ENCODE measurements around the gene UBE2R2.
A peak's percentile ranks its signal among the peaks of the same experiment; 100 is the strongest.
"Not testable (repeated sequence)": the region's sequence is repeated elsewhere in the genome, so short reads cannot be mapped to it uniquely, and the experiment has no call there.

UBE2R2 gene, protein sequence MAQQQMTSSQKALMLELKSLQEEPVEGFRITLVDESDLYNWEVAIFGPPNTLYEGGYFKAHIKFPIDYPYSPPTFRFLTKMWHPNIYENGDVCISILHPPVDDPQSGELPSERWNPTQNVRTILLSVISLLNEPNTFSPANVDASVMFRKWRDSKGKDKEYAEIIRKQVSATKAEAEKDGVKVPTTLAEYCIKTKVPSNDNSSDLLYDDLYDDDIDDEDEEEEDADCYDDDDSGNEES

DNA sequence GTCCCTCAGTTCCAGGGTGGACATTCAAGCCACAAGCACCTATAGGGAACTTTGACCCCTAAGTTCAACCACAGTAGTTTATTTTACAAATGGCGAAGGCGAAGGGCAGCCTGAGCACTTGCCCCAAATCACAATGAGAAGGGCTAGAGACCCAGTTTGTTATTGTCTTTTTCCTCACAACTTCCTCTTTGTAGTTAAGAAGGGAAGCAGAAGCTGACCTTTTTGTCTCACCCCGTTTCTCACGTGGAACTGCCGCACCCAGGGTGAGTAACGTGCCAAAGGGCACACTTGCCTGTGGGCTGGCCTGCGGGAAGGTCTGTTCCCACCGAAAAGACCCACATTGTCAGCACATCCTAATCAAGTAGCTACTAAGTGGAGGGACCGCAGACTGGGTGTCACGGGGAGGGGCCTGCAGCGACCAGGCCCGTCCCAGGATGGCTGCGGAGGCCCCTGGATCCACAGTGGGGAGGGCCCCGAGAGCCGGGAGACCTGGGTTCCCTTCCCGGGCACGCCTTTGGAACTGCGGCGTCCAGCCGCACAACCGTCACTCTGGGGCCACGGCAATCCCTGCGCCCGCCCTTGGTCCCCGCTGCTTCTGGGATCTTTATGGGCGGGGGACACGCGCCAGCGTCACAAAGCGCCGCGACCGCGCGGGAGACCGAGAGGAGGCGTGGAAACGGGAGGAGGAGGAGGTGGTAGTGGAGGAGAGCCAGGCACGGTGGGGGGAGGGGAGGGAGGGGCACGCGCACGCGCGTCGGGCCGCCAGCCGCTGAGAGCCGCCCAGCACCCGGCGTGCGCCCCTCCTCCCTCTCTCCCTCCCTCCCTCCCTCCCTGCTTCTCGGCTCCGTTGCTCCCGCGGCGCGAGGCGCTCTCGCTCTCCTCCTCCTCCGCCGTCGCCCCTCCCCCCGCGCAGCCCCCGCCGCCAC, at the start of gene UBE2R2:
Gene UBE2R2, plus strand, starts transcription at position 834 of the 926 bp plus-strand sequence. CDS start 598 bp downstream, outside the sequence.
- DNase-seq: peak; percentile 95

DNA sequence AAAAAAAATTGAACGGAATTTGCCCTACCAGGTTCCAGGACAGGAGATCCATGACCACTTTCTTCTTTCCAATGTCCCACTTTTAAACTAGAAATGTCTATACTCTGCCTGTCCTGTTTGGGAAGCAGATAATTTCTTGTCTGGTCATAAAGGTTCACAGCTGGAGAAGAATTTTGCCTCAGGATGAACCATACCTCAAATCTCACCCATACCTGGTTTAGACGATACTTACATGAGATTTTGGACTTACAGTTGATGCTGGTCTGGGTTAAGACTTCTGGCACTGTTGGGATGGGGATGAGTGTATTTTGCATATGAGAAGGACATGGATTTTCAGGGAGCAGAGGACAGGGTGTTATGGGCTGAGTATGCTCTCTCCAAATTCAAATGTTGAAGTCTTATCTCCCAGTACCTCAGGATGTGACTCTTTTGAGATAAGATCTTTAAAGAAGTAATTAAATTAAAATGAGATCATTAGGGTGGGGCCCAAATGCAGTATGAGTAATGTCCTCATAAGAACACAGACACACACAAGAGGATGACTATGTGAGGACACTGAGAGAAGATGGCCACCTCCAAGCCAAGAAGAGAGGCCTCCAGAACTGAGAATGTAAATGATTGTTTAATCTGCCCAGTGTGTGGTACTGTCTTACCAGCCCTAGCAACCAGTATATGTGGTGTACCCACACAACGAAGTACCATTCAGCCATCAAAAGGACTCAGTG, 46.6 kb upstream of the UBE2R2 start:
- not testable (repeated sequence) for DNase-seq

DNA sequence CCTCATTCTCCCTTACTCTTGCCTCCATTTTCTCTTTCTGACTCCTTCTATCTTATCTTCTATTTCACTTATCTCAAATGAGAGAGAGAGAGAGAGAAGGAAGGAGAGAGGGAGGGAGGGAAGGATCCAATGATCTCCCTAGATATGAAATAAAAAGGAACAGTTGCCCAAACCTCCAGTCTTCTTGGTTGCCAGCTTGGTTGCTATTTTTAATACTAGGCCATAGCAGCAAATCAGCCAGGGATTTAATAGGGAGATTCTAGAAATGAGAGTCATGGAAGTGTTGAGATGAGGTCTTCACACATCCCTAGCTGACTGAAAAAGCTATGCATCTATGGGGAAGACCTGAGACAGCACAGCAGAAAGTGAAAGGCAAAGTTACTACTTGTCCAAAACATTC, 43.8 kb upstream of the UBE2R2 start:
- not testable (repeated sequence) for DNase-seq

DNA sequence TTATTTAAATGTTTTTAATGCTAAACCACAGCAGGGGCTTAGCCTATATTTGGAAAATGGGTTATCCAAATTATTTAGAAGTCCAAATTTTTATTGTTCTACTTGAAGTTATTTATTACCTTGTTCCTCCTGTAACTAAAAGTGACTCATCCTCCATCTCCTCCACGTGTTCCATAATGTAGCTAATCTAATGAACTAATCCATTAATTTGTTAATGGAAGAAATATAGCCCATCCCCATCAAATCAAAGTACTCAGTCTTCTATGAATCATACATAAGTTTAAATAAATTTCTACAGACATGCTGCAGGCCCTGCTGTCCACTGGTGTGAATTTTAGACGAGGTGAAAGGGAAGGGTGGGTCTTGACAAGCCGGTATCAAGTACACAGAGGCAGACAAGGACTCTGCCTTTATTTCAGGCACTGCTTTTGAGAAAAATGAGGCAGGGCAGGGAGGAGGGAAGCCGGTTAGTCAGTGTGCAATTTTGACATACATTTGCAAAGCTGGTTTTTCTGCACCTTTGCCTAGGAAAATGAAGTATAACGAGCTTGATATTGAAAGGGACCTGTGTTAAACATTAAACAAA, 42.8 kb upstream of the UBE2R2 start:
- DNase-seq: not testable (repeated sequence)

DNA sequence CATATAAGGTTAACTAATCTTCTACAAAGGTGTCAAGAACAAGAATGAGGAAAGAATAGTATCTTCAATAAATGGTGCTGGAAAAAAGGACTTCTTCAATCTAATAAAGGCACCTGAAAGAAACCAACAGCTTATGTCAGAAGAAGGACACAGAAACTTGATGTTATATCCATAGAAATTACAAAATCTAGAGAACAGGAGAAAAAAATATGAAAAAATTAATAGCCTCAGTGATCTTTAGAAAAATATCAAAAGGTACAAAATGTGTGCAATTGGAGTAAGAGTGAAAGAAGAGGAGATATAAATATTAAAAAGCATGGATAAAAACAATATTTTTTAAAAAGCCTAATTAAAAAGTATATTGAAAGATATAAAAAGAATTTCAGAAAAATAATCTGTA, 40.4 kb upstream of the UBE2R2 start:
- no peak for DNase-seq

DNA sequence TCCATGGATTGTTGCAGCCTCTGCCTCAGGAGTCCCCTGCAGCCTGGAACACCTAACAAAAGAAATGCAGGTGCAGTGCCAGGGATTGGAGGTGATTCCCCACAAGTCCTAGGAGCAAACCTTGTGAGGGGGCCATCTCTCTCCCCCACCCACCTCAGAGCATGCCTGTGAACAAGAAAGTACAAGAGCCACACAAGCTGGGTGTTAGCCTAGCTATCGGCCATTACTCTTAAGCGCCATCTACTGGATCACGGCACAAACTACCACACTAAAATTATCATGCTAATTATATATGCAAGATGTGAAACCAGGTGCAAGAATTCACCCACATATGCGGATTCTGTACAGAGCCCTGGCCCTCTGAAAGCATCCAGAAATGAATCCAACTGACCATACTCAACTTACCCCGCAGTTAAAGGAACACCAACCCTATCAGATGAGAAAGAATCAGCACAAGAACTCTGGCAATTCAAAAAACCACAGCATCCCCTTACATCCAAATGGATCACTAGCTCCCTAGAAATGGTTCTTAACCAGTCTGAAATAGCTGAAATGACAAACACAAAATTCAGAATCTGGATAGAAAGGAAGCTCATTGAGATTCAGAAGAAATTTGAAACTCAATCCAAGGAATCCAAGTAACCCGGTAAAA, 38.1 kb upstream of the UBE2R2 start:
- DNase-seq: peak; percentile 48

DNA sequence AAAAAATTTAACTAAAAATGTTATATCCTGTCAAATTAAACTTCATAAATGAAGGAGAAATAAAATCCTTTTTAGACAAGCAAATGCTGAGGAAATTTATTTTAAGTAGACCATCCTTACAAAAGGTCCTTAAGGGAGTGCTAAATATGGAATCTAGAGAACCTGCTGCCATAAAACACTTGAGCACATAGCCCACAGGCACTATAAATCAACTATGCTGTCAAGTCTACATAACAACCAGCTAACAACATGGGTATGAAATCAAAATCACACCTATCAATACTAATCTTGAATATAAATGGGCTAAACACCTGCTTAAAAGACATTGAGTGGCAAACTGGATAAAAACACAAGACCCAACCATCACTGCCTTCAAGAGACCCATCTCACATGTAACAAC, 36.7 kb upstream of the UBE2R2 start:
- no peak for DNase-seq

DNA sequence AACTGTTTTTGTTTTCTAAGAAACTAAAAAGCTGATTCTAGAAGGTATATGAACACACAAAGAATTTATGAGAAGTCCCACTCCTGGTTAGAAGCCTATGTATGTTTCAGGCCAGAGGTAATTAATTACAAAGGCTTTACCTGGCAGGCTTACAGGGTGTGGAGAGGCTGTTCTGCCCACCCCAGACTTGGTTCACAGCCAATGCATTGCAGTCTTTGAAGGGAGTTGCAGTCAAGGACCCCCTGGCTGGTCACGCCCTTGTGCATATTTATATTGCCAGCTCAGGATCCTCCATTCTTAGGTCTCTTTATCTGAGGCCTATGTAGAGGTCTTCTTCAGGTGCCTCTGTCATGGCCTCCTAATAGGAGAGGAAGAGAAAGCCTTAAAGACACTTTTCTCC, 35.2 kb upstream of the UBE2R2 start:
- DNase-seq: no peak

DNA sequence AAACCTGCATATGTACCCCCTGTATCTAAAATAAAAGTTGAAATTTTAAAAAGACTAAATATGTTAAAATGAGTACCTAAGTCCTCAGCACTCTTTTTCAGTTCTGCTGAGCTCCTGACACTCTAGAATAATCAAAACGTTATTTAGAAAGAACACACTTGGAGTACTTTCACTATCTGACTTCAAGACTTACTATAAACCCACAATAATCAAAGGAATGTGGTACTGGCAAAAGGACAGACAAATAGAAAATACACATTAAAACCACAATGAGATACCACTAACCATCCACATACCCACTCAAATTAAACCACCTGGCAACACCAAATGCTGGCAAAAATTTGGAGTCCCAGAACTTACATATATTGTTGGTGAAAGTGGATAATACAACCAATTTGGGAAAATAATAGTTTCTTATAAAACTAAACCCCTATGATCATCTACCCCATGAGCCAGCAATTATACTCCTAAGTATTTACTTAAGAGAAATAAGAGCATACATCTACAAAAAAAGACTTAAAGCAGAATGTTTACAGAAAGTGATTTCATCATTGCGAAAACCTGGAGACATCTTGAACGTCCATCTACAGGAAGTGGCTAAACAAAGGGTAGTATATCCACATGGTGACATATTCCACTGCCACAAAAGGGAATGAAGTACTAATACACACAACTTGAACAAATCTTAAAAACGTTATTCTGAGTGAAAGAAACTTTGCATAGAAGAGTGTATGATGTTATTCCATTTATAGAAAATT, 34.4 kb upstream of the UBE2R2 start:
- DNase-seq: no peak

DNA sequence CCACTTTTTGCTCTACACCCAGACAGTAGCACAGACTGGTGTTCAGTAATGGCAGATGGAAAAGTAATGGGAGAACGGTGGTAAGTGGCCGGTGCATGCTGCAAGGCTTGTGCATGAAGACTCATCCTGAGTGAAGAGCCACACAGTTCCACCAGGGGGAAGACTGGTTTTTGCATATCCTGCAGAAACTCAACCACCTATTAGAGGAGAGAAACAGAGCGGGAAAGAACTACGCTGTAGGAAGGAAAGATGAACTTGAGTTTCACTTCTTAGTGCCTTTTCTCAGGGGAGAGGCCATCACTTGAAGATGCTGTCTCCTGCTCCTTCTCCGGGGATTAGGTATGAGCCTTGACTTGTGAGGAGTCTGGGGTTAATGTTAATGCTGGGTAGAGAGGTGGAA, 31.0 kb upstream of the UBE2R2 start:
- DNase-seq: no peak

DNA sequence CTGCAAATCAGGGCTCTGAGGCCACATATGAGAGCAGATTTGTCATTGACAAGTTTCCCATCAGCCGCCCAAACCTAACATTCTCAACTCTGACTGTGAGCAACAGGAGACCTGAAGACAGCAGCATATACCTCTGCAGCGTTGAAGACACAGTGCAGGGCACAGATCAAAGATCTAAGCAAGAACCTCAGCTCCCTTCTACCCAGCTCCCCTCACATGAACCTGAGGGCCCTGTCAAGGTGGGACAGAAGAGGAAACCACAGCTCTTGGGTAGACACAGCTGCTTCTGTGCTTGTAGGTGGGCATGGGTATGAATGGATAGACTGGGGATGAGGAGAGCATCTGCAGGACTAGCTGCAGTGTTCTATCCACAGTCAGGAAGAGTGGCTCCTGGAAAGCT, 30.3 kb upstream of the UBE2R2 start:
- no peak for DNase-seq

DNA sequence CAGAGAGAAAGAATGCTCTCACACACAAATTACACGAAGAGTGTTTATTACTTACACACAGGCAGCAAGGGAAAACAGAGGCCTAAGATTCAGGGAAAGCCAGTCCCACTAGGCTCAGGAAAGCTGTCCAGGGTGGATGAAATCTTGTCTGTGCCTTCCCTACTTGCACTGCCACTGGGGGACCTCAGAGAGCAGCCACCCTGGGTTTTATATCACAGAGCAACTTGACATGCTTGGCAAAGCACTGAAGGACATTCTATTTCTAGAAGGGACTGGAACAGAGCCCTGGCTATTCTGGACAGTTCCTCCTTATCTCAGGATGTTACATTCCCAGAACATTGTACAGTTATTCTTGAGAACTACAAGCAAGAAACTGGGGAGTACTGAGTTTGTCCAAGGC, 29.1 kb upstream of the UBE2R2 start:
- DNase-seq: no peak

DNA sequence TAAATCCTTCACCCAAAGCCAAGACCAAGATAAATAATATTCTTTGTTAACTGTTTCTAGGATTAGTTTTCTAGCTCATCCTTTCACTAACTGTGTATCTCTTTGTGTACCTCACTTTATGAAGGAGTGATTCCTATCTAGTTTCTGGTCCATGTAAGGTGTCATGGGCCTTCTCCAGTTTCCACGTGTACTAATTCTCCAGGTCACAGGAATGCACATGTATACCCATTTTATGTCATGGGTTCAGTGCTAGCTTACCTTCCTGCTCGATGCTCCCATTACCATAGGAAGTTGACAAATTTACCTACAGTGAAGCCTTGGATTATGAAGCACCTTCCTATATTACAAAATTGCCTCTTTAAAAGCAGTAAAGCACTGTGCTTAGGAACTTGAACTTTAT, 27.5 kb upstream of the UBE2R2 start:
- not testable (repeated sequence) for DNase-seq

DNA sequence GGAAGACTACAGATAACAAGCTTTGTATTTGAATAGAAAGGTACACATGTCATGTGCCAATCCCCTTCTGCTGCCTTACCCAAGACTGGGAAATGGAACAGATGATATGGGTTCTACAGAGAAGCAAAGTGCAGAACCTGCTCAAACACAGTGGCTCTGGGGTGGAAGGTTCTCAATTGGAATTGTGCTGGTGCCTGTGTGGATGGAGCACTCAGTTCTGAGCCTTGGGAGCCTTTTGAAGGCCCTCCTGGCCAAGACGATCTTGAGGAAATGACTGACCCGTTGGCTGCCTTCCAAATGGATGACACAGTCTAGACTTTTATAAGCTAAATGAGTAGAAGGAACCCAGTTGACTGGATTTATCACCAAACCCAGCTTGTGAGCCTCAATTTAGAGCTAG, 25.8 kb upstream of the UBE2R2 start:
- DNase-seq: no peak

DNA sequence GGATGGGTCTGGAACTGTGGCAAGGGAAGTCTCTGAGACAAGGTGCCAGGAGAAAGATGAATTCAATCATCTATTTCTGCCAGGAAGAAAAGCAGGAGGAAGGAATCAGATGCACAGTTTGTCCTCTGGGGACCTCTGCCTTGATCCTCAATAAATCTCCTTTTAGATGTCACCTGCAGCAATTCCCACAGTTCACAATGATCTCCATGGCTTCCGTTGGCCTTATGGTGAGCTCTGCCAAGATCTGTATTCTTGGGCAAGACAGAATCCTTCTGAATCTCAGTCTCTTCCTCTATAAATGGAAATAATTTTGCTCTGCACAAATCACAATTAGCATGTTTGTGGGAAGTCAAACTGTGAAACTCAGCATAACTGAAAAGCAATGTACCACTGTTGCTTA, 23.5 kb upstream of the UBE2R2 start:
- DNase-seq: not testable (repeated sequence)

DNA sequence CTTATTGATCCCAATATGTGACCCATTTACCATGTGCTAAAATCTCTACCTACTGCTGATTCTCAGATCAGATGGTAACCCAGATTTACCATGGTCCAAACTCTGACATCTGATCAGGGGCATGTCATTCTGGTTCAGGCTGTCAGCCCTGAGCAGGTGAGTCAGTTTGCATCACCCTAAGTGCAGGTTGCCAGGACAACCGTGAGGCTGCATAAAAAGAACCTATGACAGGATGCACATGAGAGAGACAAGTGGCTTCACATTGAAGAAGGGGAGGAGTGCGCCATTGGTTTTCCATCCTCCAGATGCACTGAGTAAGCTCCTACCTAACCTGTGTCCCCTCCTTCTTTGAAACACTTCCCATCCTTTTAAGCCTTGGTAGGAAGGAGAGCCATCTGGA, 22.4 kb upstream of the UBE2R2 start:
- DNase-seq: peak; percentile 24

DNA sequence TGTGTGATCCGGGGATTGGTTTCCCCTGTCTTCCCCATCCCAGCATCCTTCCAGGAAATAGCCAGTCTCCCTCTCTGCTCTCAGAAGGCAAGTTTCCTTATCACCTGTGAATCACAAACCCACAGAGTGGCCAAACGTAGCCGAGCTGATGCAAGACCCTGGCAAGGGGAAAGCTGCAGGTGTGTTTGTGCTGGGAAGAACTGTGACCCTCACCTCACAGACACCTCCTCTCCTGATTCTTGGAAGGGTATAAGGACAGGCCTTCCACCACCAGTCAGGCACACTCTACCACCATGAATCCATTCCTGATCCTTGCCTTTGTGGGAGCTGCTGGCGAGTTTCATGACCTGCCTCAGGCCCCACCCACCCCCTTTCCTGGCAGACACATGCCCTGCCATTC, 21.7 kb upstream of the UBE2R2 start, which contains the start of gene PRSS3:
Gene PRSS3, plus strand, starts transcription at position 281 of the 400 bp plus-strand sequence. Its CDS starts 13 bp downstream, at position 294.
- no peak for DNase-seq

DNA sequence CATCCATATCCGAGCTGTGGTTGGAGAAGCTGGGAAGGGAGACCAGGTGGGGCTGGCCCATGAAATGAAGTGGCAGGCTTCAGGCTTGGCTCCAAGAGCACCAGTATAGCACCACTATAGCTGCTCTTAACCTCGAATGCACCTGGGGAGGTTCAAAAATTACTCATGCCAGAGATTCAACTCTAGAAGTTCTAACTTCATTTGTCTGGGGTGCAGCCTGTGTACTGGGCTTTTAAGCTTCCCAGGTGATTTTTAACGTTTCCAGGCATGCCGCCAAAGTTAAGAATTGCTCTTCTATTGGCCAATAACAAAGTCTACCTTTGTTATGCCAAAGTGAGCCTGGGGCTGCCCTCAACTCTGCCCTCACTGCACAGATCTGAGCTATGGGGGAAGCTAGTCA, 21.1 kb upstream of the UBE2R2 start:
- no peak for DNase-seq

DNA sequence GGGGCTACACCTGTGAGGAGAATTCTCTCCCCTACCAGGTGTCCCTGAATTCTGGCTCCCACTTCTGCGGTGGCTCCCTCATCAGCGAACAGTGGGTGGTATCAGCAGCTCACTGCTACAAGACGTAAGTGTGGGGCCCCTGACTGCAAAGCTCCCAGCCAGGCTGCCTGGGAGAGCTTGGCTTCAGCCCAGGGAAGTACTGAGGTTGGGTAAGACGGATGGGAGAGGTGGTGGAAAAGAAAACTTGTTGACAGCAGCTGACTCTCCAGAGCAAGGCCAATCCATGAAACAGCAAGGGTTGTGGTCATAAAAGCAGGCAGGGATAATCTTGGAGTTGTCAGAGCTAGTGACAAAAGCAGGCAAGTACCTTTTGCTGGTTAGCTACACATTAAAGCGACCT, 20.3 kb upstream of the UBE2R2 start:
- not testable (repeated sequence) for DNase-seq

DNA sequence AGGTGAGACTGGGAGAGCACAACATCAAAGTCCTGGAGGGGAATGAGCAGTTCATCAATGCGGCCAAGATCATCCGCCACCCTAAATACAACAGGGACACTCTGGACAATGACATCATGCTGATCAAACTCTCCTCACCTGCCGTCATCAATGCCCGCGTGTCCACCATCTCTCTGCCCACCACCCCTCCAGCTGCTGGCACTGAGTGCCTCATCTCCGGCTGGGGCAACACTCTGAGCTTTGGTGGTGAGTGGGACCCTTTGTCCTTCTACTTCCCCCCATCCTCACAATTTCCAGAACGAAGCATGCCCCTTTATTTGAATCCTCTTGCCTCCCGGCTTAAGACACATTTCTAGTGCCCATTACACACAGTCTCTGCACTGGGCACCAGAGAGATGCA, 19.1 kb upstream of the UBE2R2 start:
- no peak for DNase-seq

DNA sequence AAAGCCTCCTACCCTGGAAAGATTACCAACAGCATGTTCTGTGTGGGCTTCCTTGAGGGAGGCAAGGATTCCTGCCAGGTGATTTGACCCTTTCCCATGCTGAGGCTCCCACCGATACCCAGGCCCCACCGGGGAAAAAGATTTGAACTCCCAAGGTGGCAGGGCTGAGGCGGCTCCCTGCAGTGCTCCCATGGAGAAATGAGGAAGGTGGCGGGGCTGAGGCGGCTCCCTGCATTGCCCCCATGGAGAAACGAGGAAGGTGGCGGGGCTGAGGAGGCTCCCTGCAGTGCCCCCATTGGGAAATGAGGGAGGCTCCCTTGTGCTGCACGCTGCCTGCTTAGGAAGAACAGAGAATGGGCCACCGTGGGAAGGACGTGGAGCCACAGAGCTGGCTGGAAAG, 18.4 kb upstream of the UBE2R2 start:
- DNase-seq: no peak
